MCF 10A (cell line): ENCODE measurements around the gene TLN1. TPM values are rescaled to one million over a fixed set of nuclear protein-coding genes. Genes with fewer than 3 reads are reported as not detected.
A peak's percentile ranks its signal among the peaks of the same experiment; 100 is the strongest.

Experiments
- BruUV-seq: library from RNA; stranded (reverse); fragments of 400-500 nt; replicated peaks from 2 replicates; lab custom pipeline; 2021; lab: Mats Ljungman, UMichigan
- CTCF ChIA-PET: fragments of 300-600 bp; sonication (Branson Sonifier 250); formaldehyde crosslinking; extraction: SDS; loops from one replicate; lab custom pipeline; 2021; ENCODE audit warnings: antibody characterized with exemption, inconsistent platforms; lab: Yijun Ruan, JAX
- POLR2A ChIA-PET: fragments of 300-600, 350-650 bp; sonication (Branson Sonifier 250); formaldehyde crosslinking; extraction: SDS; loops from one replicate; lab custom pipeline; 2020; ENCODE audit warnings: antibody characterized with exemption, inconsistent platforms; lab: Yijun Ruan, JAX
- DNase-seq: peaks from one replicate; pipeline ENCODE4 v3.0.0-alpha.2; 2018; ENCODE audit not compliant: unreplicated experiment
- H3K27ac Mint-ChIP-seq: one replicate; pipeline ENCODE4 v1.8.0; 2022; ENCODE audit warnings: mild to moderate bottlenecking, low read depth, mixed read lengths; ENCODE audit not compliant: unreplicated experiment
- H3K27me3 Mint-ChIP-seq: one replicate; pipeline ENCODE4 v1.8.0; 2022; ENCODE audit warnings: mixed read lengths; ENCODE audit not compliant: insufficient read depth, unreplicated experiment
- H3K36me3 Mint-ChIP-seq: one replicate; pipeline ENCODE4 v1.8.0; 2022; ENCODE audit warnings: mild to moderate bottlenecking, moderate library complexity, mixed read lengths; ENCODE audit not compliant: insufficient read depth, unreplicated experiment
- H3K4me1 Mint-ChIP-seq: one replicate; pipeline ENCODE4 v1.8.0; 2022; ENCODE audit warnings: mixed read lengths; ENCODE audit not compliant: insufficient read depth, unreplicated experiment
- H3K4me3 Mint-ChIP-seq: one replicate; pipeline ENCODE4 v1.8.0; 2022; ENCODE audit warnings: mild to moderate bottlenecking, moderate library complexity, mixed read lengths; ENCODE audit not compliant: unreplicated experiment
- H3K9me3 Mint-ChIP-seq: one replicate; pipeline ENCODE4 v1.8.0; 2022; ENCODE audit warnings: mixed read lengths; ENCODE audit not compliant: unreplicated experiment
- intact Hi-C: fragments of 100-400 bp; cut with micrococcal nuclease; formaldehyde crosslinking; loops from 2 replicates; pipeline ENCODE4 v1.14.1; 2022
- total RNA-seq: library from RNA; stranded (reverse); gene quantifications from 2 replicates; pipeline ENCODE4 v1.2.3, GENCODE V29; 2022
- TF ChIP-seq, protein P1 (sequence below): fragments of 200-600 bp; IDR thresholded peaks from one replicate; pipeline ENCODE4 v1.8.0; 2022; ENCODE audit warnings: antibody characterized with exemption, mild to moderate bottlenecking; ENCODE audit not compliant: unreplicated experiment

The TLN1 gene
- total RNA-seq, 1 experiment from 2014 or later, result 224 TPM

DNA sequence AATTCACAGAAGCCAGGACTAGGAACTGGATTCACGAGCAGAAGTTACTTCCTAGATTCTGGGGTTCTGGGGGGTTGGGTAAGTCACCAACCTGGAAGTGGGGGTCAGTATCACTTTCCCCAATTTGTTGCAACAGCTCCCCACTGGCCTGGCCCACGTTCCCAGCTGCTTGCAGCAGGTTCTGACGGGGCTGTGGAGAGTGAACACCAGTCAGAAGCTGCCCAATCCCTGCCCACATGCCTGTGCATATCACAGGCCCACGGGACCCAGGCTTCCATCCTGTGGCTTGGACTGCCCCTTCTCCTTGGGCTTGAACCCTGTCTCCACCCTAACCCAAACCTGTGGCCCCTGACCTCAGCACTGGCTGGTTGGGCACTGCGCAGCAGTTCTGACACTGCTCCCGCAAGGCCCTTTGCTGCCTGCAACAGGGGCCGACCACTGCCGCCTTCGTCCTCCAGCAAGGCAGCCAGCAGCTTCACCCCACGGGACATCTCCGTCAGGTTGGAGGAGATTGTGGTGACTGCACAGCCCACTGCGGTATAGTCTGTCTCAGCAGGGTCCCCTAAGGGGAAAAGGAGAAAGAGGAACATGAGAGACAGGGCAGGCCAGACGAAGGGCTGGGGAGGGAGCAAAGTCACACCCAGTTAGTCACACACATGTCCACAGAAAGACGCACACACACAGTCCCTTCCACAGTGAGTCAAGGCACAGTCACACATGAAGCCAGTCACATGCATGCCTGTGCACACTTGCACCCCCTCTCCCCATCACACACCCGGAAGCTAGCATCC lies 13.1 kb downstream of the TLN1 start:
- H3K36me3 Mint-ChIP-seq, result peaks cover 93% of the 10 kb centered on the region
- peak overlapping the region; percentile 59 for H3K27ac Mint-ChIP-seq
- intact Hi-C loops, result no loop called here
- ChIA-PET CTCF (interaction anchor here (1.6 to 1.9 kb wide), 2 partner anchors 9 to 22 kb away, joined by 7 to 12 read pairs; no protein-coding TSS in a partner anchor), POLR2A (interaction anchor here (0.9 to 2.0 kb wide), 2 partner anchors 10 to 13 kb away, joined by 3 to 5 read pairs; partner anchors contain the start of genes CREB3 and TLN1)
- peaks cover 6% of the 10 kb centered on the region for H3K4me1 Mint-ChIP-seq
- no peaks in the 10 kb centered on the region for H3K9me3 Mint-ChIP-seq
- H3K27me3 Mint-ChIP-seq, result no peaks in the 10 kb centered on the region
- TF ChIP-seq, protein P1, sequence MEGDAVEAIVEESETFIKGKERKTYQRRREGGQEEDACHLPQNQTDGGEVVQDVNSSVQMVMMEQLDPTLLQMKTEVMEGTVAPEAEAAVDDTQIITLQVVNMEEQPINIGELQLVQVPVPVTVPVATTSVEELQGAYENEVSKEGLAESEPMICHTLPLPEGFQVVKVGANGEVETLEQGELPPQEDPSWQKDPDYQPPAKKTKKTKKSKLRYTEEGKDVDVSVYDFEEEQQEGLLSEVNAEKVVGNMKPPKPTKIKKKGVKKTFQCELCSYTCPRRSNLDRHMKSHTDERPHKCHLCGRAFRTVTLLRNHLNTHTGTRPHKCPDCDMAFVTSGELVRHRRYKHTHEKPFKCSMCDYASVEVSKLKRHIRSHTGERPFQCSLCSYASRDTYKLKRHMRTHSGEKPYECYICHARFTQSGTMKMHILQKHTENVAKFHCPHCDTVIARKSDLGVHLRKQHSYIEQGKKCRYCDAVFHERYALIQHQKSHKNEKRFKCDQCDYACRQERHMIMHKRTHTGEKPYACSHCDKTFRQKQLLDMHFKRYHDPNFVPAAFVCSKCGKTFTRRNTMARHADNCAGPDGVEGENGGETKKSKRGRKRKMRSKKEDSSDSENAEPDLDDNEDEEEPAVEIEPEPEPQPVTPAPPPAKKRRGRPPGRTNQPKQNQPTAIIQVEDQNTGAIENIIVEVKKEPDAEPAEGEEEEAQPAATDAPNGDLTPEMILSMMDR, result no peak
- no peak for DNase-seq
- no peak overlapping the region for H3K4me3 Mint-ChIP-seq
- BruUV-seq, result no TSS peak

DNA sequence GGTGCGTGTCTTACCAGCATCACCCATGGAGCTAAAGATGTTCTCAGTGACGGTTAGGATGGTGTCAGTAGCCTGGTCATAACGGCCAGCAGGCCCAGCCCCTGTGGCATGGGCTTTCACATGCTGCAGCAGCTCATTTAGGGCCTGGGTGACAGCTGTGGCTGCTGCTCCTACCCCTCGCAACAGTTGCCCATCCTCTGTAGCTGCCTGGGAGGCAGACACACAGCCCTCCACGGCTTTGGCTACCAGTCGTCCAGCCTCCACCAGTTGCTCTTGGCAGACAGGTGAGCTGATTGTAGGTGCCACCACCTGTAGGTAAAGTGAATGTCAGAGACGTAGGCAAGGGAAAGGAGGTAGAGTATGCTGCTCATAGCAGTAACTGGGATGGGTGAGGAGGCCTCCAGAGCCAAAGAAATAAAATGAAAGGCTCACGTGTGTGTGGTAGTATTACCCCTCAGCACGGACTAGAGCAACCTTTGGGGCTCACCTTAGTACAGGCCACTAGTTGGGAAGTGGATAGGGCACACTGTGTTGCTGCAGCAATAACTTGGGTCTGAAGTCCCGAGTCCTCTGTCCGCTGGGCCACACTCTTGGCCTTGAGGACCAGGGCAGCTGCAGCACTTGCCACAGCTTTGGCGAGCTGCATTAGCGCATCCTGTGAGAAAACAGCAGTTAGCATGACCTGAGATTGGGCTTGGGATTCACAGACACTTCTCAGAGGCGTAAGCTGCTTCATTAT lies 14.7 kb downstream of the TLN1 start:
- Mint-ChIP-seq H3K27me3 (no peaks in the 10 kb centered on the region), H3K36me3 (peaks cover 91% of the 10 kb centered on the region), H3K9me3 (no peaks in the 10 kb centered on the region), H3K4me3 (no peak overlapping the region), H3K4me1 (peaks cover 6% of the 10 kb centered on the region), H3K27ac (no peak overlapping the region)
- BruUV-seq, result no TSS peak
- CTCF ChIA-PET, result interaction anchor here (0.6 to 1.9 kb wide), 7 partner anchors 9 to 186 kb away, joined by 3 to 12 read pairs (median 4); no protein-coding TSS in a partner anchor
- POLR2A ChIA-PET, result interaction anchor here (0.8 to 1.2 kb wide), 3 partner anchors 9 to 13 kb away, joined by 3 read pairs; no protein-coding TSS in a partner anchor
- TF ChIP-seq, protein P1, result no peak
- intact Hi-C loops, result no loop called here
- no peak for DNase-seq

DNA sequence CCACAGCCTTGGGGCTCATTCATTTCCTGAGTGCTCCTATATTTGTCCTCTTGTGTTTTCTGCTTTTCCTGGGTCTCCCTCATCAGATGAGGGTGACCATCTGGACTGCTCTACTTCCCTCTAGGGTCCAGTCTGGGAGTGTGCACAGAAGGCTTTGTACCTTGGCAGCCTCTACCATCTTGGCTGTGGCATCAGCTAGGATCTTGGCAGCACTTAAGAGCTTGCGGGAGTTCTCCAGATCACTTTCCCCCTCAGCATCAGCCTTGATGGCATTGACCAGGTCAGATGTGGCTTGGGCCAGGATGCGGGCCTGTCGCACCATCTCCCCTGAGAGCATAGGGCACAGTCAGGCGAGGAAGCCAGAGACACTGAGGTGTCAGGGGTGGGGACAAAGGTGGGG lies 15.8 kb downstream of the TLN1 start:
- no peak overlapping the region for H3K27ac Mint-ChIP-seq
- CTCF ChIA-PET, result interaction anchor here (0.6 to 1.0 kb wide), 5 partner anchors 13 to 187 kb away, joined by 3 to 4 read pairs (median 4); no protein-coding TSS in a partner anchor
- TF ChIP-seq, protein P1, result no peak

More for the DNA sequence above, 15.8 kb downstream of the TLN1 start:
- DNase-seq, result no peak
- no TSS peak for BruUV-seq
- no peaks in the 10 kb centered on the region for H3K9me3 Mint-ChIP-seq
- peaks cover 91% of the 10 kb centered on the region for H3K36me3 Mint-ChIP-seq
- H3K4me3 Mint-ChIP-seq, result no peak overlapping the region
- peaks cover 6% of the 10 kb centered on the region for H3K4me1 Mint-ChIP-seq
- no peaks in the 10 kb centered on the region for H3K27me3 Mint-ChIP-seq
- intact Hi-C loops, result no loop called here
- POLR2A ChIA-PET, result interaction anchor here (0.6 to 1.6 kb wide), 3 partner anchors 12 to 36 kb away, joined by 3 to 4 read pairs (median 3); partner anchors contain the start of gene TLN1
